Breast epithelium (tissue), 3 donors: Measurements from ENCODE around the gene ZNF497.

ENCODE experiments used
- CTCF ChIP-seq, 3 donors: fragments of 450-650 bp; IDR thresholded peaks; one replicate each; pipeline ENCODE4 v1.5.1; 2016 to 2017; ENCODE audit warnings: antibody characterized with exemption in 3 of 3, mild to moderate bottlenecking in 3 of 3, moderate library complexity in 3 of 3
- POLR2AphosphoS5 ChIP-seq, 3 donors: sonication (generic); formaldehyde crosslinking; IDR thresholded peaks; one replicate each; pipeline ENCODE4 v1.6.1; 2017; ENCODE audit warnings: antibody characterized with exemption in 3 of 3

GRCh38 chr19:58396691-58397532 is 34.4 kb upstream of the ZNF497 start:
- TF ChIP-seq CTCF (IDR thresholded peaks at IDR 0.05), result no peak
- no peak for TF ChIP-seq POLR2AphosphoS5 (IDR thresholded peaks at IDR 0.05)
